Prostate gland (tissue), 2 donors: ENCODE measurements around the gene HOOK1.

Experiments used
- CTCF ChIP-seq, 4 experiments: fragments of 200-600 bp in 2 of 4; fragments of 450-650 bp in 2 of 4; sonication (generic) in 2 of 4; IDR thresholded peaks; 1 replicate in 3 of 4; 2 replicates in 1 of 4; pipeline ENCODE4 v1.5.1; 2016 to 2019; ENCODE audit warnings: antibody characterized with exemption in 4 of 4, mild to moderate bottlenecking in 2 of 4, moderate library complexity in 2 of 4
- POLR2A ChIP-seq: fragments of 450-650 bp; IDR thresholded peaks from one replicate; pipeline ENCODE4 v1.6.1; 2016; ENCODE audit warnings: antibody characterized with exemption, mild to moderate bottlenecking
- POLR2AphosphoS5 ChIP-seq: sonication (generic); formaldehyde crosslinking; IDR thresholded peaks from one replicate; pipeline ENCODE4 v1.6.1; 2017; ENCODE audit warnings: antibody characterized with exemption

GRCh38 chr1:59846209-59846894, 31.6 kb downstream of the HOOK1 start:
- TF ChIP-seq POLR2A (no peak), CTCF (IDR thresholded peaks at IDR 0.05) (no peak), POLR2AphosphoS5 (no peak)
